Heart left ventricle (tissue), 16 donors: ENCODE measurements around the gene NOL6. TPM values are rescaled to one million over a fixed set of nuclear protein-coding genes. Genes with fewer than 3 reads are reported as not detected.
A peak's percentile ranks its signal among the peaks of the same experiment; 100 is the strongest.

Experiments used
- ATAC-seq, 4 donors: fragments of 200-7000 bp; cut with Tn5 transposase; one replicate each; pipeline ENCODE4 v1.9.1; 2020 to 2022; ENCODE audit warnings: moderate library complexity in 4 of 4, mild to moderate bottlenecking in 3 of 4, moderate number of reproducible peaks in 1 of 4
- DNase-seq, 5 donors: peaks; one replicate each; pipeline ENCODE4 v3.0.0-alpha.2; 2020
- H3K27ac ChIP-seq, 12 donors: fragments of 200-600 bp; sonication (generic) in 4 of 12; one replicate each; pipeline versions ENCODE4 v1.5.0 to v1.8.0; 2016 to 2022; ENCODE audit warnings: mild to moderate bottlenecking in 2 of 12
- H3K27me3 ChIP-seq, 9 donors: fragments of 200-600 bp; sonication (generic) in 2 of 9; one replicate each; pipeline versions ENCODE4 v1.5.1 to v1.8.0; 2016 to 2022; ENCODE audit warnings: mild to moderate bottlenecking in 3 of 9
- H3K36me3 ChIP-seq, 9 donors: fragments of 200-600 bp; sonication (generic) in 2 of 9; one replicate each; pipeline versions ENCODE4 v1.5.0 to v1.8.0; 2018 to 2022; ENCODE audit warnings: mild to moderate bottlenecking in 2 of 9
- H3K4me1 ChIP-seq, 12 donors: fragments of 200-600 bp; sonication (generic) in 4 of 12; one replicate each; pipeline versions ENCODE4 v1.5.0 to v1.8.0; 2016 to 2022; ENCODE audit warnings: mild to moderate bottlenecking in 3 of 12
- H3K4me3 ChIP-seq, 12 donors: fragments of 200-600 bp; sonication (generic) in 4 of 12; one replicate each; pipeline versions ENCODE4 v1.5.0 to v1.8.0; 2017 to 2022; ENCODE audit warnings: mild to moderate bottlenecking in 9 of 12, moderate library complexity in 4 of 12
- H3K9me3 ChIP-seq, 12 donors: fragments of 200-600 bp; sonication (generic) in 4 of 12; one replicate each; pipeline versions ENCODE4 v1.5.0 to v1.8.0; 2016 to 2022; ENCODE audit warnings: mild to moderate bottlenecking in 1 of 12
- POLR2A ChIP-seq, 2 donors: fragments of 450-650 bp; IDR thresholded peaks; one replicate each; pipeline ENCODE4 v1.6.1; 2017; ENCODE audit warnings: antibody characterized with exemption in 2 of 2, mild to moderate bottlenecking in 2 of 2, moderate library complexity in 2 of 2
- WGBS, 4 donors: extraction: QIAGEN DNeasy Blood & Tissue Kit in 2 of 4; methylation state at CpG; one replicate each; pipeline versions ENCODE4 v1.1.5 to v1.1.7; 2013 to 2018; 5-methylcytosine and 5-hydroxymethylcytosine counted together
- intact Hi-C, 10 donors: fragments of 100-400 bp; cut with DNase I; formaldehyde crosslinking; loops; one replicate each; pipeline versions ENCODE4 v1.11.1 to v1.14.2; 2022
- polyA plus RNA-seq, 2 donors: library from polyadenylated mRNA; stranded (reverse); fragments of 200-250 nt; gene quantifications; one replicate each; pipeline ENCODE4 v1.2.3, GENCODE V29; 2013
- total RNA-seq, 9 donors: library from RNA; depleted of rRNA in 2 of 9; stranded (reverse); fragments of >200 nt in 2 of 9; fragmentation: NEBNext Ultra II Directional in 3 of 9; extraction: Animal tissue kit (Norgen Biotek cat#: 25700) in 3 of 9; gene quantifications; one replicate each; pipeline versions ENCODE4 v1.1.0 to v1.2.4, GENCODE V29; 2016 to 2023
- TF ChIP-seq, protein P1 (sequence below), 12 donors: fragments of 200-600 bp; sonication (generic) in 4 of 12; IDR thresholded peaks; one replicate each; pipeline versions ENCODE4 v1.5.0 to v1.8.0; 2018 to 2022; ENCODE audit warnings: antibody characterized with exemption in 12 of 12, mild to moderate bottlenecking in 5 of 12
- donor health status: ischemic (EF 13 %, LVEDD 7.1; RV severe dilation, severe dysfunction).
- donor health status: healthy with polysubstance abuse.
- donor health status: DM: no; HTN: yes; CAD: no.
- donor health status: DM: no; HTN: no; CAD: no.
- donor health status: ischemic (EF 25% LVEDD 6.9; RV normal size, moderate dysfunction).
- donor health status: ischemic (EF 25% LVEDD 5.7; RV mildly dilated, moderate dysfunction).
- donor health status: healthy.
- donor health status: DM: yes; HTN: yes; CAD: no.
- donor health status: ischemic (EF 35%, LVEDD 5.7; RV mildly dilated, moderate dysfunction).
- donor health status: nonischemic (EF 11% LVEDD 7.7; RV severe dilation, severe dysfunction).
- donor health status: DM: yes; HTN: yes; CAD: no.
- donor health status: PGD.
- donor health status: ischemic (EF 29% LVEDD 5.4; RV normal size, mild dysfunction).
- donor health status: nonischemic (EF 23%, LVEDD 6.1; RV moderate dilation, normal function).

NOL6 gene
- total and polyA plus RNA-seq, 11 donors: 11.2 to 28.2 (median 14.9) TPM

DNA sequence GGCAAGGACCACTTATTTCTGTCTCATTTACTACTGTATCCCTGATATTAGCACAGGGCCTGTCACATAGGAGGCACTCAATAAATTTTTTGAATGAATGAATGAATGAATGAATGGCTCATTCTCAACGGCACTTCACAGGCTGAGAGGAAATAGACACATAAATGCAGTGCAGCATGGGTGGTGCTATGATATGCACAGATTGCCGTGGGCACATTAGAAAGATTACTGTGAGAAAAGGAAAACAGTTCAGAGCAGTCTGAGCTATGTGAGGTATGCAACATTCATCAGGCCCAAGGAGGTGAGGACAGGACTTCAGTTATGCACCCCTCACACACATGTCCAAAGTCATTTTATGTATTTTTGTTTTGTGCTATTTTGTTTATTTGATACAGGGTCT is 6.4 kb upstream of the NOL6 start:
- DNase-seq (no peak), ATAC-seq (no peak)
- WGBS, 4 donors: 31 to 65% (median 46%) methylated on average over 2 of the region's 2 CpGs
- intact Hi-C loops: no loop called here
- H3K9me3 ChIP-seq: no peaks in the 10 kb centered on the region
- no peaks in the 10 kb centered on the region for H3K4me1 ChIP-seq
- no peak for TF ChIP-seq POLR2A (IDR thresholded peaks at IDR 0.05)
- TF ChIP-seq, protein P1, sequence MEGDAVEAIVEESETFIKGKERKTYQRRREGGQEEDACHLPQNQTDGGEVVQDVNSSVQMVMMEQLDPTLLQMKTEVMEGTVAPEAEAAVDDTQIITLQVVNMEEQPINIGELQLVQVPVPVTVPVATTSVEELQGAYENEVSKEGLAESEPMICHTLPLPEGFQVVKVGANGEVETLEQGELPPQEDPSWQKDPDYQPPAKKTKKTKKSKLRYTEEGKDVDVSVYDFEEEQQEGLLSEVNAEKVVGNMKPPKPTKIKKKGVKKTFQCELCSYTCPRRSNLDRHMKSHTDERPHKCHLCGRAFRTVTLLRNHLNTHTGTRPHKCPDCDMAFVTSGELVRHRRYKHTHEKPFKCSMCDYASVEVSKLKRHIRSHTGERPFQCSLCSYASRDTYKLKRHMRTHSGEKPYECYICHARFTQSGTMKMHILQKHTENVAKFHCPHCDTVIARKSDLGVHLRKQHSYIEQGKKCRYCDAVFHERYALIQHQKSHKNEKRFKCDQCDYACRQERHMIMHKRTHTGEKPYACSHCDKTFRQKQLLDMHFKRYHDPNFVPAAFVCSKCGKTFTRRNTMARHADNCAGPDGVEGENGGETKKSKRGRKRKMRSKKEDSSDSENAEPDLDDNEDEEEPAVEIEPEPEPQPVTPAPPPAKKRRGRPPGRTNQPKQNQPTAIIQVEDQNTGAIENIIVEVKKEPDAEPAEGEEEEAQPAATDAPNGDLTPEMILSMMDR (IDR thresholded peaks at IDR 0.05): no peak
- no peak overlapping the region for H3K27ac ChIP-seq
- H3K4me3 ChIP-seq: no peak overlapping the region
- H3K36me3 ChIP-seq: peaks cover 0 to 9% (median 4%) of the 10 kb centered on the region in 9 donors
- no peaks in the 10 kb centered on the region for H3K27me3 ChIP-seq

DNA sequence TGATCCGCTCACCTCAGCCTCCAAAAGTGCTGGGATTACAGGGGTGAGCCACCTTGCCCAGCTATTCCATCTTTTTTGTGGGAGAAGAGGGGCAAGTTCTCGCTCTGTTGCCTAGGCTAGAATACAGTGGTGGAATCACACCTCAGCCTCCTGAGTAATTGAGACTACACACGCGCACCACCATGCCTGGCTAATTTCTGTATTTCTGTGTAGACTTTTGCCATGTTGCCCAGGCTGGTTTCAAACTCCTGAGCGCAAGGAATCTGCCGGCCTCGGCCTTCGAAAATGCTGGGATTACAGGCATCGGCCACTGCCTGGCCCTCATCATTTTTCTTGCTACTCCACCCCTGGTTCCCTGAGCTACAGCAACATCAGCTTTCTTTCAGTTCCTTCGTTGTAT is 2.8 kb upstream of the NOL6 start:
- Histone ChIP-seq H3K9me3 (no peaks in the 10 kb centered on the region), H3K4me1 (peaks cover 0 to 24% (median 17%) of the 10 kb centered on the region in 12 donors), H3K4me3 (no peak overlapping the region), H3K36me3 (peaks cover 0 to 17% (median 11%) of the 10 kb centered on the region in 9 donors), H3K27me3 (no peaks in the 10 kb centered on the region), H3K27ac (no peak overlapping the region)
- intact Hi-C loops: no loop called here
- TF ChIP-seq, protein P1 (IDR thresholded peaks at IDR 0.05): no peak
- no peak for TF ChIP-seq POLR2A (IDR thresholded peaks at IDR 0.05)
- ATAC-seq: no peak
- WGBS, 4 donors: 91 to 97% (median 94%) methylated on average over 10 of the region's 10 CpGs
- no peak for DNase-seq

DNA sequence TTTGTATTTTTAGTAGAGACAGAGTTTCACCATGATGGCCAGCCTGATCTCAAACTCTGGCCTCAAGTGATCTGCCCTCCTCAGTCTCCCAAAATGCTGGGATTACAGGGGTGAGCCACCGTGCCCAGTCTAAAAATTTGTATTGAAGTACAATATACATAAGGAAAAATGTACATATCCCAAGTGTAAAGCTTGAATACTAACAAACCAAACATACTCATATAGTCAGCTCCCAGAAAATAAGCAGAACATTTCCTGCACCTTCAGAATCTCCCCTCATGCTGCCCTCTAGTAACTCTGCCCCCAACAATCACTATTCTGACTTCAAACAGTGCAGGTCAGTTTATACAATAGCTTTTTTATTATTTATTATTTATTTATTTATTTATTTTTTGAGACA is 1.6 kb upstream of the NOL6 start:
- Histone ChIP-seq H3K27ac (no peak overlapping the region), H3K36me3 (peaks cover 0 to 28% (median 23%) of the 10 kb centered on the region in 9 donors), H3K4me3 (no peak overlapping the region), H3K9me3 (no peaks in the 10 kb centered on the region), H3K27me3 (no peaks in the 10 kb centered on the region), H3K4me1 (peaks cover 0 to 24% (median 17%) of the 10 kb centered on the region in 12 donors)
- peak in 1 of 5 donors; percentile 2 for DNase-seq
- no peak for ATAC-seq
- intact Hi-C loops: loop anchor here in 1 of 10 donors (2.0 kb wide), 1 partner anchor 35 kb away; no protein-coding TSS in a partner anchor
- WGBS, 4 donors: 87 to 90% (median 89%) methylated on average over 1 of the region's 1 CpG
- TF ChIP-seq, protein P1 (IDR thresholded peaks at IDR 0.05): no peak
- TF ChIP-seq POLR2A (IDR thresholded peaks at IDR 0.05): no peak

GRCh38 chr9:33472881-33473615 is 676 bp downstream of the NOL6 start:
- intact Hi-C loops: no loop called here
- Histone ChIP-seq H3K36me3 (peaks cover 4 to 45% (median 42%) of the 10 kb centered on the region in 9 donors), H3K27me3 (no peaks in the 10 kb centered on the region), H3K4me3 (peak overlapping the region; percentile 56 to 97 (median 76)), H3K9me3 (no peaks in the 10 kb centered on the region), H3K27ac (peak overlapping the region in 9 of 12 donors; percentile 41 to 80 (median 61)), H3K4me1 (peaks cover 0 to 24% (median 18%) of the 10 kb centered on the region in 12 donors)
- TF ChIP-seq POLR2A (IDR thresholded peaks at IDR 0.05): no peak
- TF ChIP-seq, protein P1 (IDR thresholded peaks at IDR 0.05): no peak
- WGBS, 4 donors: 10 to 14% (median 12%) methylated on average over 18 of the region's 18 CpGs
- DNase-seq: no peak
- ATAC-seq: no peak
